OCI-LY1 (cell line): ENCODE results near the gene FMNL3.

Source experiments
- H2AFZ ChIP-seq: fragments of 200-600 bp; sonication (generic), shearing (Covaris generic); 2 replicates; pipeline ENCODE4 v1.6.0; 2014; ENCODE audit warnings: antibody characterized with exemption, mild to moderate bottlenecking, low read length
- H3F3A ChIP-seq: fragments of 200-600 bp; sonication (generic), shearing (Covaris generic); 2 replicates; pipeline ENCODE4 v1.6.0; 2014; ENCODE audit warnings: mild to moderate bottlenecking, antibody characterized with exemption, low read length, moderate library complexity; ENCODE audit not compliant: insufficient read depth
- H3K27ac ChIP-seq: fragments of 200-600 bp; sonication (generic); 2 replicates; pipeline ENCODE4 v1.5.1; 2014; ENCODE audit warnings: low read length, mixed run types, mild to moderate bottlenecking, low read depth; ENCODE audit not compliant: poor library complexity, severe bottlenecking
- H3K27me3 ChIP-seq: fragments of 200-600 bp; sonication (generic); 2 replicates; pipeline ENCODE4 v1.6.0; 2014; ENCODE audit warnings: antibody characterized with exemption, mild to moderate bottlenecking, low read length, moderate library complexity; ENCODE audit not compliant: insufficient read depth
- H3K36me3 ChIP-seq: fragments of 200-600 bp; sonication (generic); 2 replicates; pipeline ENCODE4 v1.6.1; 2014; ENCODE audit warnings: mild to moderate bottlenecking, antibody characterized with exemption, low read length, moderate library complexity, mixed read lengths; ENCODE audit not compliant: insufficient read depth
- H3K4me1 ChIP-seq: fragments of 200-600 bp; sonication (generic); 2 replicates; pipeline ENCODE4 v1.5.1; 2014; ENCODE audit warnings: mild to moderate bottlenecking, low read length, moderate library complexity; ENCODE audit not compliant: insufficient read depth, severe bottlenecking
- H3K4me2 ChIP-seq: fragments of 200-600 bp; sonication (generic), shearing (Covaris generic); 2 replicates; pipeline ENCODE4 v1.6.1; 2014; ENCODE audit warnings: low read length
- H3K4me3 ChIP-seq: fragments of 200-600 bp; sonication (generic); 2 replicates; pipeline ENCODE4 v1.5.1; 2014; ENCODE audit warnings: low read length, low read depth, mild to moderate bottlenecking, mixed read lengths; ENCODE audit not compliant: poor library complexity, severe bottlenecking
- H3K79me2 ChIP-seq: fragments of 200-600 bp; shearing (Covaris generic); 2 replicates; pipeline ENCODE4 v1.6.1; 2016; ENCODE audit warnings: mixed run types, low read length, mixed read lengths; ENCODE audit not compliant: insufficient read depth
- H3K9ac ChIP-seq: fragments of 200-600 bp; sonication (generic), shearing (Covaris generic); 2 replicates; pipeline ENCODE4 v1.6.1; 2014; ENCODE audit warnings: mild to moderate bottlenecking, low read length, mixed read lengths
- H3K9me2 ChIP-seq: fragments of 200-600 bp; sonication (generic), shearing (Covaris generic); 2 replicates; pipeline ENCODE4 v1.6.1; 2014; ENCODE audit warnings: low read depth, mild to moderate bottlenecking, low read length, mixed read lengths
- H3K9me3 ChIP-seq: fragments of 200-600 bp; shearing (Covaris generic); 2 replicates; pipeline ENCODE4 v1.6.1; 2014; ENCODE audit warnings: low read length, mixed read lengths
- H4K20me1 ChIP-seq: fragments of 200-600 bp; sonication (generic), shearing (Covaris generic); 2 replicates; pipeline ENCODE4 v1.6.0; 2016; ENCODE audit warnings: mild to moderate bottlenecking, low read length; ENCODE audit not compliant: insufficient read depth
- EZH2 ChIP-seq: fragments of 200-600 bp; sonication (generic), shearing (Covaris generic); IDR thresholded peaks from 2 replicates; pipeline ENCODE4 v1.8.0; 2017; ENCODE audit warnings: borderline replicate concordance, mixed run types, mild to moderate bottlenecking, antibody characterized with exemption, low read length, moderate library complexity, mixed read lengths
- TF ChIP-seq, protein P1 (sequence below): fragments of 200-600 bp; sonication (generic), shearing (Covaris generic); IDR thresholded peaks from 2 replicates; pipeline ENCODE4 v1.5.1; 2017; ENCODE audit warnings: mild to moderate bottlenecking, antibody characterized with exemption, low read length, moderate library complexity, mixed read lengths

FMNL3 gene

DNA sequence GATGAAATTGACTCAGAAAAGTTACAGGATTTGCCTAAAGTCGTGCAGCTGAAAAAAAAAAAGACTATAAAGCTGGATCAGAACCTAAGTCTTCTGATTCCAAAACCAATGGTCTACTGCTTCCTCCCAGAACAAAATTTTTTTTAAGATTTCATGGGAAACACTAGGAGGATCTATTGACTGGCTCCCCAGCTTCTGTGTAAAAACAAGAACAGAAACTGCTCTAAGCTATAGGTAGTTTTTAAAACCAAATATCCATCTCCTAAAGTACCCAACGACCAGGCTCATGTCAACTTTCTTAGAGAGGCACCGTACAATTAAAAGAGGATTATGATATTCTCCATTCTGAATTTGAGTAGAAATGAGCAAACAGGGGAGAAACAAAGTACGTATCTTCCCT, 9.4 kb downstream of the FMNL3 start:
- H3K36me3 ChIP-seq = no peaks in the 10 kb centered on the region
- H3K9me2 ChIP-seq = no peaks in the 10 kb centered on the region
- no peak overlapping the region for H3K4me3 ChIP-seq
- TF ChIP-seq EZH2 = no peak
- TF ChIP-seq, protein P1, sequence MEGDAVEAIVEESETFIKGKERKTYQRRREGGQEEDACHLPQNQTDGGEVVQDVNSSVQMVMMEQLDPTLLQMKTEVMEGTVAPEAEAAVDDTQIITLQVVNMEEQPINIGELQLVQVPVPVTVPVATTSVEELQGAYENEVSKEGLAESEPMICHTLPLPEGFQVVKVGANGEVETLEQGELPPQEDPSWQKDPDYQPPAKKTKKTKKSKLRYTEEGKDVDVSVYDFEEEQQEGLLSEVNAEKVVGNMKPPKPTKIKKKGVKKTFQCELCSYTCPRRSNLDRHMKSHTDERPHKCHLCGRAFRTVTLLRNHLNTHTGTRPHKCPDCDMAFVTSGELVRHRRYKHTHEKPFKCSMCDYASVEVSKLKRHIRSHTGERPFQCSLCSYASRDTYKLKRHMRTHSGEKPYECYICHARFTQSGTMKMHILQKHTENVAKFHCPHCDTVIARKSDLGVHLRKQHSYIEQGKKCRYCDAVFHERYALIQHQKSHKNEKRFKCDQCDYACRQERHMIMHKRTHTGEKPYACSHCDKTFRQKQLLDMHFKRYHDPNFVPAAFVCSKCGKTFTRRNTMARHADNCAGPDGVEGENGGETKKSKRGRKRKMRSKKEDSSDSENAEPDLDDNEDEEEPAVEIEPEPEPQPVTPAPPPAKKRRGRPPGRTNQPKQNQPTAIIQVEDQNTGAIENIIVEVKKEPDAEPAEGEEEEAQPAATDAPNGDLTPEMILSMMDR = no peak
- H3K9me3 ChIP-seq = no peaks in the 10 kb centered on the region
- H2AFZ ChIP-seq = no peak overlapping the region
- H3K4me2 ChIP-seq = no peak overlapping the region
- 0 out of 2 replicates have a peak, but pooled peaks cover 5% of the 10 kb centered on the region for H3F3A ChIP-seq
- H3K27ac ChIP-seq = no peak overlapping the region
- peaks cover 30% of the 10 kb centered on the region for H3K4me1 ChIP-seq
- no peaks in the 10 kb centered on the region for H3K79me2 ChIP-seq
- H3K9ac ChIP-seq = no peak overlapping the region
- H4K20me1 ChIP-seq = no peaks in the 10 kb centered on the region
- H3K27me3 ChIP-seq = no peaks in the 10 kb centered on the region

DNA sequence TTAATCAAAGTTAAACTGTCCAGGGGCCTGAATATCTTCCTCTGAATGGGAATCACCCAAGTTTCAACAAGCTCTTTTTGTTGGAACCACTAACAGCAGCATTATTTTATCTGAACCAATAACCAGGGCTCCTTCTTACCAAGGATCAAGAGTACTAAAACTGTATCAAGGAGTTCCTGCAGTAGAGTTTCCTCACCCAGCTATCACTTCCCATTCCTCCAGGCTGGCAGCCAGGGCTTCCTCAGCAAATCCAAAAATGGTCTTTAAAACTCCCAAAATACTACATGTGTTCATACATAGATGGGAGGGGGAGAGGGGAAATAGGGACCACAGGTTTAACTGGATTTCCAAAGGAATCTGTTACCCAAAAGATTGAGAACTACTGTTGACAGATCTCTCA, 10.5 kb downstream of the FMNL3 start:
- no peak overlapping the region for H3K4me2 ChIP-seq
- no peaks in the 10 kb centered on the region for H3K9me2 ChIP-seq
- H3K9ac ChIP-seq = no peak overlapping the region
- no peaks in the 10 kb centered on the region for H4K20me1 ChIP-seq
- 0 out of 2 replicates have a peak, but pooled peaks cover 5% of the 10 kb centered on the region for H3F3A ChIP-seq
- no peaks in the 10 kb centered on the region for H3K9me3 ChIP-seq
- H3K27ac ChIP-seq = no peak overlapping the region
- H3K79me2 ChIP-seq = no peaks in the 10 kb centered on the region
- no peak overlapping the region for H3K4me3 ChIP-seq
- no peak overlapping the region for H2AFZ ChIP-seq
- H3K4me1 ChIP-seq = peaks cover 25% of the 10 kb centered on the region
- TF ChIP-seq EZH2 = no peak
- TF ChIP-seq, protein P1 = no peak
- H3K27me3 ChIP-seq = no peaks in the 10 kb centered on the region
- no peaks in the 10 kb centered on the region for H3K36me3 ChIP-seq

DNA sequence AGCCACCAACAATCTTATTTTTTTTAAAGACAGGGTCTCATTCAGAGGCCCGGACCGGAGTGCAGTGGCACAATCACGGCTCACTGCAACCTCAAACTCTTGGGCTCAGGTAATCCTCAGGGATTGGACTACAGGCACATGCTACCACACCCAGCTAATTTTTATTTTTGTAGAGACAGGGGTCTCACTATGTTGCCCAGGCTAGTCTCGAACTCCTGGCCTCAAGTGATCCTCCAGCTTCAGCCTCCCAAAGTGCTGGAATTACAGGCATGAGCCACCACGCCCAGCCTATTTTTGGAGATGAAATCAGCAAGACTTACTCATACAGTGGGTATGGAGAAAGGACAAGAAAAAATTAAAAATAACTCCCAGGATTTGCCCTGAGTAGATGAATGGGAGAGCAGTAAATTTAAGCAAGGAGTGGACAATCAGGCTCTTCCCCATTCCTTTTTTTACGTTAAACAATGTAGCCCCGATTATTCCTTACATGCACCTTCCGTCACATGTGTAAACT, 13.2 kb downstream of the FMNL3 start:
- Histone ChIP-seq H3K4me1 (peaks cover 23% of the 10 kb centered on the region), H3K27me3 (no peaks in the 10 kb centered on the region), H3K9ac (no peak overlapping the region), H3F3A (no peaks in the 10 kb centered on the region), H2AFZ (no peak overlapping the region), H3K27ac (no peak overlapping the region), H3K9me2 (no peaks in the 10 kb centered on the region), H3K4me2 (no peak overlapping the region), H4K20me1 (no peaks in the 10 kb centered on the region), H3K36me3 (no peaks in the 10 kb centered on the region), H3K4me3 (no peak overlapping the region), H3K9me3 (no peaks in the 10 kb centered on the region), H3K79me2 (no peaks in the 10 kb centered on the region)
- no peak for TF ChIP-seq EZH2
- TF ChIP-seq, protein P1 = no peak
